ENCODE data around the gene USP43.

GRCh38 chr17:9771465-9771864, 126.1 kb downstream of the USP43 start:
- no peak for TF ChIP-seq CTCF (IDR thresholded peaks at IDR 0.05; ENCODE audit: low read depth, low read length)
- TF ChIP-seq EZH2phosphoT487 (IDR thresholded peaks at IDR 0.05; ENCODE audit: low read depth), result no peak

All from OCI-LY3 (cell line).